Measurements from ENCODE around the gene APOC4. TPM values are rescaled to one million over a fixed set of nuclear protein-coding genes. Genes with fewer than 3 reads are reported as not detected.

The APOC4 gene
- total RNA-seq, 2 experiments from 2014 or later = not detected

- CTCF ChIA-PET = interaction anchor here (0.5 to 2.0 kb wide), 11 partner anchors 12 to 361 kb away, joined by 3 to 11 read pairs (median 4); partner anchors contain the start of gene RELB
- Mint-ChIP-seq H3K4me3 (no peak overlapping the region), H3K4me1 (ENCODE audit: low read depth) (no peaks in the 10 kb centered on the region), H3K9me3 (no peaks in the 10 kb centered on the region), H3K36me3 (ENCODE audit: low read depth) (peaks cover 5% of the 10 kb centered on the region), H3K27ac (no peak overlapping the region), H3K27me3 (ENCODE audit: low read depth) (no peaks in the 10 kb centered on the region)
- DNase-seq = peak; percentile 77
- intact Hi-C loops (cut with micrococcal nuclease) = loop anchor here (1.0 kb wide), 2 partner anchors 70 to 198 kb away; no protein-coding TSS in a partner anchor
Measured at GRCh38 chr19:44988896-44989556, 47.0 kb downstream of the APOC4 start.

GRCh38 chr19:44990459-44990858 is 48.4 kb downstream of the APOC4 start:
- no peaks in the 10 kb centered on the region for H3K27me3 Mint-ChIP-seq (ENCODE audit: low read depth)
- intact Hi-C loops (cut with micrococcal nuclease) = no loop called here
- H3K9me3 Mint-ChIP-seq = no peaks in the 10 kb centered on the region
- peaks cover 5% of the 10 kb centered on the region for H3K36me3 Mint-ChIP-seq (ENCODE audit: low read depth)
- H3K4me3 Mint-ChIP-seq = no peak overlapping the region
- DNase-seq = no peak
- CTCF ChIA-PET = no interaction called here
- H3K27ac Mint-ChIP-seq = no peak overlapping the region
- H3K4me1 Mint-ChIP-seq (ENCODE audit: low read depth) = no peaks in the 10 kb centered on the region

- intact Hi-C loops (cut with micrococcal nuclease) = no loop called here
- no peaks in the 10 kb centered on the region for H3K9me3 Mint-ChIP-seq
- CTCF ChIA-PET = no interaction called here
- peaks cover 5% of the 10 kb centered on the region for H3K36me3 Mint-ChIP-seq (ENCODE audit: low read depth)
- no peaks in the 10 kb centered on the region for H3K4me1 Mint-ChIP-seq (ENCODE audit: low read depth)
- no peak overlapping the region for H3K27ac Mint-ChIP-seq
- DNase-seq = no peak
- no peaks in the 10 kb centered on the region for H3K27me3 Mint-ChIP-seq (ENCODE audit: low read depth)
- no peak overlapping the region for H3K4me3 Mint-ChIP-seq
Measured at GRCh38 chr19:44990966-44991365, 48.9 kb downstream of the APOC4 start.

GRCh38 chr19:44992336-44993163 is 50.5 kb downstream of the APOC4 start:
- no peaks in the 10 kb centered on the region for H3K27me3 Mint-ChIP-seq (ENCODE audit: low read depth)
- CTCF ChIA-PET = no interaction called here

GRCh38 chr19:44993526-44993925 is 51.5 kb downstream of the APOC4 start:
- no peaks in the 10 kb centered on the region for H3K27me3 Mint-ChIP-seq (ENCODE audit: low read depth)

More at GRCh38 chr19:44992336-44993163, 50.5 kb downstream of the APOC4 start:
- intact Hi-C loops (cut with micrococcal nuclease) = no loop called here
- Mint-ChIP-seq H3K4me3 (no peak overlapping the region), H3K27ac (no peak overlapping the region), H3K9me3 (no peaks in the 10 kb centered on the region), H3K4me1 (ENCODE audit: low read depth) (no peaks in the 10 kb centered on the region), H3K36me3 (ENCODE audit: low read depth) (peaks cover 4% of the 10 kb centered on the region)
- no peak for DNase-seq

GRCh38 chr19:44993926-44994537 is 52.0 kb downstream of the APOC4 start:
- Mint-ChIP-seq H3K4me1 (ENCODE audit: low read depth) (no peaks in the 10 kb centered on the region), H3K4me3 (no peak overlapping the region), H3K36me3 (ENCODE audit: low read depth) (peaks cover 1% of the 10 kb centered on the region), H3K9me3 (no peaks in the 10 kb centered on the region), H3K27me3 (ENCODE audit: low read depth) (no peaks in the 10 kb centered on the region), H3K27ac (no peak overlapping the region)
- DNase-seq = no peak
- intact Hi-C loops (cut with micrococcal nuclease) = no loop called here
- CTCF ChIA-PET = interaction anchor here (0.6 to 1.0 kb wide), 2 partner anchors 65 to 190 kb away, joined by 3 to 4 read pairs; no protein-coding TSS in a partner anchor

More at GRCh38 chr19:44993526-44993925, 51.5 kb downstream of the APOC4 start:
- no peak overlapping the region for H3K4me3 Mint-ChIP-seq
- H3K27ac Mint-ChIP-seq = no peak overlapping the region
- no peaks in the 10 kb centered on the region for H3K9me3 Mint-ChIP-seq
- peaks cover 1% of the 10 kb centered on the region for H3K36me3 Mint-ChIP-seq (ENCODE audit: low read depth)
- no peaks in the 10 kb centered on the region for H3K4me1 Mint-ChIP-seq (ENCODE audit: low read depth)
- no peak for DNase-seq
- CTCF ChIA-PET = interaction anchor here (0.6 kb wide), 1 partner anchor 190 kb away, joined by 4 read pairs; no protein-coding TSS in a partner anchor
- intact Hi-C loops (cut with micrococcal nuclease) = no loop called here

Other genes starting within 250 kb of the APOC4 start
- gene CEACAM16, start 243.1 kb upstream of the APOC4 start, total RNA-seq = not detected
- gene BCL3, start 193.5 kb upstream of the APOC4 start, total RNA-seq = 100 to 1,000 TPM in 1 of 2 experiments, 10 to 100 TPM in 1; 92.5 to 104 TPM
- gene CBLC, start 164.3 kb upstream of the APOC4 start, total RNA-seq = not detected
- gene BCAM, start 133.1 kb upstream of the APOC4 start, total RNA-seq = not detected
- 1 to 10 TPM in 1 of 2 experiments, under 1 TPM in 1; 0.88 to 1.1 TPM for gene NECTIN2, start 95.9 kb upstream of the APOC4 start, total RNA-seq
- 10 to 100 TPM; 72.6 to 75.0 TPM for gene TOMM40, start 51.0 kb upstream of the APOC4 start, total RNA-seq
- 1 to 10 TPM in 1 of 2 experiments, under 1 TPM in 1; 0.72 to 1.1 TPM for gene APOE, start 36.4 kb upstream of the APOC4 start, total RNA-seq
- 1 to 10 TPM; 1.2 to 1.3 TPM for gene APOC1, start 27.6 kb upstream of the APOC4 start, total RNA-seq
- gene APOC2, start 3.8 kb downstream of the APOC4 start, total RNA-seq = not detected
- 10 to 100 TPM; 32.4 to 34.6 TPM for gene CLPTM1, start 13.1 kb downstream of the APOC4 start, total RNA-seq
- 10 to 100 TPM; 55.4 to 57.3 TPM for gene RELB, start 59.2 kb downstream of the APOC4 start, total RNA-seq
- 100 to 1,000 TPM; 106 to 113 TPM for gene CLASRP, start 96.8 kb downstream of the APOC4 start, total RNA-seq
- 1 to 10 TPM; 1.1 to 1.4 TPM for gene ZNF296, start 134.2 kb downstream of the APOC4 start, total RNA-seq
- gene GEMIN7, start 137.0 kb downstream of the APOC4 start, total RNA-seq = 10 to 100 TPM; 14.7 to 15.4 TPM
- gene PPP1R37, start 150.9 kb downstream of the APOC4 start, total RNA-seq = 10 to 100 TPM; 10.2 to 10.3 TPM
- gene NKPD1, start 218.7 kb downstream of the APOC4 start, total RNA-seq = under 1 TPM in 1 of 2 experiments, not detected in 1; 0.17 TPM
- gene TRAPPC6A, start 236.0 kb downstream of the APOC4 start, total RNA-seq = 10 to 100 TPM; 28.1 to 28.4 TPM
- gene BLOC1S3, start 236.5 kb downstream of the APOC4 start, total RNA-seq = 1 to 10 TPM; 5.1 to 6.5 TPM

Data from activated naive CD4-positive, alpha-beta T cell treated with anti-CD3 and anti-CD28 coated beads for 36 hours (primary cell).